ENCODE measurements around the gene RNF2. TPM values are rescaled to one million over a fixed set of nuclear protein-coding genes. Genes with fewer than 3 reads are reported as not detected.

The RNF2 gene
- total and polyA plus RNA-seq, 2 donors (not counting 3 experiments of a cell fraction or from before 2014, with no cell fraction given), result 13.6 to 30.6 TPM

- FAIRE-seq (no peak), DNase-seq (ENCODE audit: low read depth, low spot score) (no peak)
- POLR2A ChIA-PET, result no interaction called here
- Histone ChIP-seq H3K36me3 (ENCODE audit: control insufficient read depth in 2 of 2, extremely low read depth in 1 of 2, insufficient read depth in 2 of 2, low read length in 2 of 2) (no peaks in the 10 kb centered on the region), H3K27ac (ENCODE audit: insufficient read depth, low read depth, low read length) (no peak overlapping the region), H2AFZ (ENCODE audit: low read depth, low read length) (no peak overlapping the region), H3K27me3 (ENCODE audit: control insufficient read depth in 2 of 2, insufficient read depth in 2 of 2, low read length in 2 of 2) (no peaks in the 10 kb centered on the region), H3K9me1 (replicated peaks; ENCODE audit: control insufficient read depth, extremely low read depth, insufficient read depth, low read length) (no peaks in the 10 kb centered on the region), H3K4me1 (ENCODE audit: control insufficient read depth, extremely low read depth, insufficient read depth, low read length) (no peaks in the 10 kb centered on the region), H3K9ac (replicated peaks; ENCODE audit: extremely low read depth, insufficient read depth, low read length) (no peak overlapping the region), H3K9me3 (replicated peaks; ENCODE audit: control insufficient read depth, insufficient read depth, low read length) (no peaks in the 10 kb centered on the region), H3K4me2 (ENCODE audit: insufficient read depth, low read length) (no peak overlapping the region), H4K20me1 (replicated peaks; ENCODE audit: control insufficient read depth, extremely low read depth, insufficient read depth, low read length) (peaks cover 7% of the 10 kb centered on the region), H3K4me3 (replicated peaks in 1 of 3; ENCODE audit: insufficient read depth in 1 of 3, low read depth in 1 of 3, low read length in 3 of 3) (no peak overlapping the region), H3K79me2 (ENCODE audit: control insufficient read depth, insufficient read depth, low read length) (peaks cover 64% of the 10 kb centered on the region)
- dilution Hi-C loops (cut with MboI; ENCODE audit: extremely low pct_ligation_motif_present, low sequenced_read_pairs), result no loop called here
- TF ChIP-seq, protein P1, sequence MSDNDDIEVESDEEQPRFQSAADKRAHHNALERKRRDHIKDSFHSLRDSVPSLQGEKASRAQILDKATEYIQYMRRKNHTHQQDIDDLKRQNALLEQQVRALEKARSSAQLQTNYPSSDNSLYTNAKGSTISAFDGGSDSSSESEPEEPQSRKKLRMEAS (IDR thresholded peaks at IDR 0.05; ENCODE audit: insufficient read depth, insufficient read length), result no peak
- no peak for TF ChIP-seq GATA2 (IDR thresholded peaks at IDR 0.05; ENCODE audit: insufficient read depth, insufficient read length, low read depth, low read length)
- TF ChIP-seq JUN (IDR thresholded peaks at IDR 0.05; ENCODE audit: borderline replicate concordance, insufficient read depth, insufficient read length, low read depth), result no peak
- TF ChIP-seq POLR2AphosphoS5 (IDR thresholded peaks at IDR 0.05; ENCODE audit: insufficient read depth, low read depth, low read length), result no peak
- no peak for TF ChIP-seq MYC (IDR thresholded peaks at IDR 0.05; ENCODE audit: low read depth, low read length)
- no peak for TF ChIP-seq FOS (IDR thresholded peaks at IDR 0.05; ENCODE audit: borderline replicate concordance, insufficient read depth, low read length)
- TF ChIP-seq EZH2 (IDR thresholded peaks at IDR 0.05; ENCODE audit: borderline replicate concordance, low read depth, low read length, severe bottlenecking), result no peak
- TF ChIP-seq POLR2A (IDR thresholded peaks at IDR 0.05; ENCODE audit: low read depth, low read length), result no peak
- TF ChIP-seq CTCF (IDR thresholded peaks at IDR 0.05; ENCODE audit: extremely low read depth in 1 of 2, insufficient read depth in 1 of 2, low read depth in 1 of 2, low read length in 2 of 2), result no peak
- intact Hi-C loops (cut with micrococcal nuclease), result no loop called here
- CTCF ChIA-PET, result no interaction called here
- BruUV-seq (replicated peaks), result no TSS peak
Observed at GRCh38 chr1:185080422-185080821, 35.1 kb downstream of the RNF2 start.
